K562 (cell line): Measurements from ENCODE around the gene KIF5C. TPM values are rescaled to one million over a fixed set of nuclear protein-coding genes. Genes with fewer than 3 reads are reported as not detected.

Experiments
- ATAC-seq: fragments of 200-7000 bp; cut with Tn5 transposase; 3 replicates; pipeline ENCODE4 v1.9.1; 2020; ENCODE audit warnings: moderate library complexity
- BruUV-seq: library from RNA; stranded (reverse); fragments of 400-500 nt; replicated peaks from 2 replicates; lab custom pipeline; 2021; lab: Mats Ljungman, UMichigan
- CTCF ChIA-PET: fragments of 300-600 bp; formaldehyde crosslinking; extraction: SDS; loops from one replicate; lab custom pipeline; 2021; ENCODE audit warnings: low intra/inter-chr PET ratio; lab: Yijun Ruan, JAX
- POLR2A ChIA-PET: fragments of 300-600, 350-650 bp; sonication (Branson Sonifier 250); formaldehyde crosslinking; extraction: SDS; loops from one replicate; lab custom pipeline; 2021; ENCODE audit warnings: antibody characterized with exemption, inconsistent platforms; lab: Yijun Ruan, JAX
- DNase-seq, 4 experiments: peaks; one replicate each; pipeline versions ENCODE4 v3.0.0 to v3.0.0-alpha.2; 2011 to 2018; ENCODE audit warnings: low spot score in 3 of 4, mixed read lengths in 3 of 4; ENCODE audit errors: extremely low read depth in 1 of 4
- FAIRE-seq: peaks from 2 replicates; lab custom pipeline; 2011; peaks lifted over from hg19 to GRCh38; lab: Jason Lieb, UNC
- H2AFZ ChIP-seq: 2 replicates; pipeline ENCODE4 v1.6.0; 2011; ENCODE audit warnings: low read depth, low read length, control low read depth, inconsistent platforms
- H3K27ac ChIP-seq: fragments of 200-600 bp; 3 replicates; pipeline ENCODE4 v1.8.0; 2011; ENCODE audit warnings: low read depth, mild to moderate bottlenecking, control low read depth, inconsistent platforms, low read length, moderate library complexity, mixed read lengths; ENCODE audit errors: extremely low read depth
- H3K27me3 ChIP-seq, 2 experiments: fragments of 300-600 bp in 1 of 2; 2 replicates in 1 of 2; 3 replicates in 1 of 2; pipeline versions ENCODE4 v1.6.0 to v1.8.0; 2011; ENCODE audit warnings: inconsistent platforms in 2 of 2, low read length in 2 of 2, mild to moderate bottlenecking in 1 of 2, mixed read lengths in 1 of 2, moderate library complexity in 1 of 2; ENCODE audit not compliant: control insufficient read depth in 2 of 2, insufficient read depth in 2 of 2
- H3K36me3 ChIP-seq: fragments of 300-600 bp; 3 replicates; pipeline ENCODE4 v1.8.0; 2011; ENCODE audit warnings: mild to moderate bottlenecking, low read length, inconsistent platforms; ENCODE audit not compliant: control insufficient read depth, insufficient read depth
- H3K4me1 ChIP-seq, 2 experiments: fragments of 200-600 bp in 1 of 2; replicated peaks in 1 of 2; 2 replicates in 1 of 2; 3 replicates in 1 of 2; pipeline versions ENCODE4 v1.5.1 to v1.8.0; 2011; ENCODE audit warnings: inconsistent platforms in 2 of 2, low read length in 2 of 2, mild to moderate bottlenecking in 1 of 2, mixed read lengths in 1 of 2, moderate library complexity in 1 of 2; ENCODE audit not compliant: control insufficient read depth in 2 of 2, insufficient read depth in 2 of 2
- H3K4me2 ChIP-seq: 2 replicates; pipeline ENCODE4 v1.6.1; 2011; ENCODE audit warnings: low read length, control low read depth, inconsistent platforms, mixed read lengths; ENCODE audit not compliant: insufficient read depth
- H3K4me3 ChIP-seq: fragments of 200-600 bp; sonication (generic), shearing (Covaris generic); 2 replicates; pipeline ENCODE4 v1.5.1; 2016; ENCODE audit warnings: control low read depth, inconsistent platforms
- H3K79me2 ChIP-seq: fragments of 200-600 bp; 3 replicates; pipeline ENCODE4 v1.8.0; 2011; ENCODE audit warnings: low read length, inconsistent platforms; ENCODE audit not compliant: control insufficient read depth, insufficient read depth
- H3K9ac ChIP-seq, 2 experiments: 2 replicates each; pipeline versions ENCODE4 v1.6.0 to v1.6.1; 2011; ENCODE audit warnings: low read depth in 2 of 2, low read length in 2 of 2, control low read depth in 1 of 2, inconsistent platforms in 1 of 2, mild to moderate bottlenecking in 1 of 2, mixed read lengths in 1 of 2; ENCODE audit not compliant: insufficient read depth in 1 of 2
- H3K9me1 ChIP-seq: one replicate; pipeline ENCODE4 v1.6.0; 2011; ENCODE audit warnings: inconsistent platforms, mild to moderate bottlenecking, low read length, moderate library complexity; ENCODE audit not compliant: control insufficient read depth, insufficient read depth
- H3K9me3 ChIP-seq: replicated peaks from 2 replicates; pipeline ENCODE4 v1.5.1; 2011; ENCODE audit warnings: low read depth, low read length, inconsistent platforms; ENCODE audit not compliant: control insufficient read depth, insufficient read depth
- H4K20me1 ChIP-seq: replicated peaks from 2 replicates; pipeline ENCODE4 v1.6.1; 2011; ENCODE audit warnings: low read length, inconsistent platforms, mixed read lengths; ENCODE audit not compliant: control insufficient read depth, insufficient read depth
- DMBX1 ChIP-seq: fragments of 250-450 bp; sonication (Bioruptor Pico); IDR thresholded peaks from 2 replicates; pipeline ENCODE4 v1.8.0; 2022; ENCODE audit warnings: inconsistent platforms, mild to moderate bottlenecking, moderate library complexity, borderline replicate concordance
- E2F3 ChIP-seq: fragments of 250-450 bp; sonication (Bioruptor Pico); IDR thresholded peaks from 2 replicates; pipeline ENCODE4 v1.4.0; 2020; ENCODE audit warnings: mild to moderate bottlenecking
- HIVEP1 ChIP-seq: fragments of 250-450 bp; sonication (Bioruptor Pico); IDR thresholded peaks from 2 replicates; pipeline ENCODE4 v1.4.0; 2020; ENCODE audit warnings: mild to moderate bottlenecking
- HNRNPLL ChIP-seq: fragments of 200-400 bp; formaldehyde crosslinking; IDR thresholded peaks from 2 replicates; pipeline ENCODE4 v1.6.1; 2017; ENCODE audit warnings: low read length, low read depth, mild to moderate bottlenecking; ENCODE audit not compliant: poor library complexity, severe bottlenecking
- POLR2A ChIP-seq: fragments of 450-650 bp; conservative IDR thresholded peaks from 2 replicates; pipeline ENCODE4 v1.6.1; 2016
- STAT5B ChIP-seq: fragments of 250-450 bp; sonication (Bioruptor Pico); IDR thresholded peaks from 2 replicates; pipeline ENCODE4 v1.8.0; 2021; ENCODE audit warnings: mild to moderate bottlenecking, inconsistent platforms
- SUPT5H ChIP-seq: fragments of 450-650 bp; IDR thresholded peaks from 2 replicates; pipeline ENCODE4 v1.6.1; 2016
- TFAM ChIP-seq: fragments of 250-450 bp; sonication (Bioruptor Pico); conservative IDR thresholded peaks from 2 replicates; pipeline ENCODE4 v1.5.0; 2021; ENCODE audit warnings: mild to moderate bottlenecking, moderate library complexity
- TSHZ1 ChIP-seq: fragments of 250-450 bp; sonication (Bioruptor Pico); IDR thresholded peaks from 2 replicates; pipeline ENCODE4 v1.4.0; 2020; ENCODE audit warnings: mild to moderate bottlenecking, moderate library complexity
- ZBTB26 ChIP-seq: fragments of 450-650 bp; formaldehyde crosslinking; IDR thresholded peaks from 2 replicates; pipeline ENCODE4 v1.4.0; 2022; ENCODE audit warnings: missing genetic modification characterization
- ZNF354B ChIP-seq: fragments of 250-450 bp; sonication (Bioruptor Pico); IDR thresholded peaks from 2 replicates; pipeline ENCODE4 v1.4.0; 2020
- WGBS: fragments of 100-300 bp; shearing (Covaris generic); methylation state at CpG from one replicate; pipeline ENCODE4 v1.1.6; 2016; ENCODE audit warnings: low coverage, mixed read lengths; ENCODE audit not compliant: insufficient coverage; ENCODE audit errors: missing lambda C conversion rate; 5-methylcytosine and 5-hydroxymethylcytosine counted together
- in situ Hi-C: fragments of 300-500 bp; cut with MboI; formaldehyde crosslinking; loops from 4 replicates; pipeline ENCODE4 v1.15.0; 2018; ENCODE audit warnings: inconsistent platforms, mixed read lengths
- intact Hi-C: fragments of 100-400 bp; cut with micrococcal nuclease; formaldehyde crosslinking; loops from 2 replicates; pipeline ENCODE4 v1.14.2; 2022
- polyA plus RNA-seq, 8 experiments: library from polyadenylated mRNA; depleted of rRNA in 4 of 8; stranded (reverse) in 5 of 8; unstranded in 3 of 8; fragments of >200 nt; fragmentation: Nextera tagmentation in 2 of 8; fragmentation: Illumina TruSeq in 1 of 8; extraction: Ambion mirVana in 2 of 8; extraction: Trizol in 1 of 8; gene quantifications; 2 replicates each; pipeline versions ENCODE4 v1.2.1 to v1.2.3, GENCODE V29; 2011 to 2014; ENCODE audit warnings: inconsistent platforms in 1 of 8, missing spikeins in 1 of 8
- total RNA-seq, 7 experiments: library from RNA; depleted of rRNA in 6 of 7; stranded (reverse); fragments of >200 nt in 6 of 7; fragmentation: Illumina TruSeq in 2 of 7; extraction: Trizol in 2 of 7; gene quantifications; 2 replicates each; pipeline versions ENCODE4 v1.2.1 to v1.2.3, GENCODE V29; 2011 to 2021; ENCODE audit warnings: low replicate concordance in 1 of 7
- TF ChIP-seq, protein P1 (sequence below), 2 experiments: fragments of 450-650 bp in 1 of 2; sonication (generic) in 1 of 2; formaldehyde crosslinking; conservative IDR thresholded peaks; 2 replicates each; pipeline versions ENCODE4 v1.4.0 to v1.8.1; 2020 to 2022; ENCODE audit warnings: mild to moderate bottlenecking in 1 of 2, missing genetic modification reagents in 1 of 2

KIF5C gene
- total and polyA plus RNA-seq, 9 of the 15 experiments (the other 6 are each of a cell fraction or from before 2014, with no cell fraction given) = 0.01 to 0.09 (median 0.01) TPM; not detected in 6

- H3K4me2 ChIP-seq = no peak overlapping the region
- intact Hi-C loops (no loop called here), in situ Hi-C loops (no loop called here)
- H3K27me3 ChIP-seq = peaks cover 4 to 15% of the 10 kb centered on the region in 2 experiments; a peak in 3 of 5 replicates
- FAIRE-seq (no peak), DNase-seq (no peak), ATAC-seq (no peak)
- H3K9ac ChIP-seq = no peak overlapping the region
- no peaks in the 10 kb centered on the region for H3K79me2 ChIP-seq
- CTCF ChIA-PET = no interaction called here
- peaks cover 0 to 10% of the 10 kb centered on the region in 2 experiments; a peak in 1 of 5 replicates for H3K4me1 ChIP-seq
- no peaks in the 10 kb centered on the region for H3K9me3 ChIP-seq
- H3K4me3 ChIP-seq = no peak overlapping the region
- WGBS = 0% methylated on average over 1 of the region's 1 CpG
- BruUV-seq = no TSS peak
- POLR2A ChIA-PET = interaction anchor here (0.5 kb wide), 1 partner anchor 363 kb away, joined by 3 read pairs; no protein-coding TSS in a partner anchor
- H3K36me3 ChIP-seq = no peaks in the 10 kb centered on the region
- H3K27ac ChIP-seq = no peak overlapping the region
- H2AFZ ChIP-seq = no peak overlapping the region
- H4K20me1 ChIP-seq = no peaks in the 10 kb centered on the region
- TF ChIP-seq POLR2A = no peak
- TF ChIP-seq HIVEP1 = no peak
- TF ChIP-seq STAT5B = no peak
- TF ChIP-seq TSHZ1 (CRISPR knock-in tag) = no peak
- TF ChIP-seq, protein P1, sequence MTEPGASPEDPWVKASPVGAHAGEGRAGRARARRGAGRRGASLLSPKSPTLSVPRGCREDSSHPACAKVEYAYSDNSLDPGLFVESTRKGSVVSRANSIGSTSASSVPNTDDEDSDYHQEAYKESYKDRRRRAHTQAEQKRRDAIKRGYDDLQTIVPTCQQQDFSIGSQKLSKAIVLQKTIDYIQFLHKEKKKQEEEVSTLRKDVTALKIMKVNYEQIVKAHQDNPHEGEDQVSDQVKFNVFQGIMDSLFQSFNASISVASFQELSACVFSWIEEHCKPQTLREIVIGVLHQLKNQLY (CRISPR knock-in tag; conservative IDR thresholded peaks at IDR 0.05) = no peak
- no peak for TF ChIP-seq ZBTB26
- TF ChIP-seq TFAM = no peak
- no peak for TF ChIP-seq ZNF354B (CRISPR knock-in tag)
- no peak for TF ChIP-seq DMBX1
- no peak for TF ChIP-seq HNRNPLL
- no peak for TF ChIP-seq SUPT5H
- TF ChIP-seq E2F3 = no peak
- H3K9me1 ChIP-seq = no peaks in the 10 kb centered on the region
Measured at GRCh38 chr2:149042881-149043280, 167.9 kb downstream of the KIF5C start.
